ENCODE data around the gene TNRC6B.
"Not testable (repeated sequence)": the region's sequence is repeated elsewhere in the genome, so short reads cannot be mapped to it uniquely, and the experiment has no call there.

The TNRC6B gene

DNA sequence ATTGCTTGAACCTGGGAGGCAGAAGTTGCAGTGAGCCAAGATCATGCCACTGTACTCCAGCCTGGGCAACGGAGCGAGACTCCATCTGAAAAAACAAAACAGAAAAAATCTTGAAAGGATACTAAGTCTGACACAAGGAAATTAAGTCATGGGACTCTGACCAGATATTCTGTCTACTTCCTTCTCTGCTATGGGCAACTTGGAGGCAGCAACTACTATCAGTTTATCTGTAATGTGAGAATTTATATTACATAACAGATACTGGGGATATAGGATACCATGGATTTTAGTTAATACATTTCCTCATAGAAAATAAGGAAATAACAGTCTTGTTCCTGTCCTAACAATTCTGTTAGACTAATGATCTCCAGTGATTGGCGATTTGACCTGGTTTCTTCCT, 191.1 kb downstream of the TNRC6B start:
- TF ChIP-seq CTCF (IDR thresholded peaks at IDR 0.05; ENCODE audit: borderline replicate concordance, control extremely low read depth, extremely low read depth, insufficient read depth, missing control alignments) = no peak
- in situ Hi-C loops (cut with MboI; ENCODE audit: low sequenced_read_pairs, unreplicated experiment) = loop anchor here (25.0 kb wide), 1 partner anchor 832 kb away; the partner anchor contains the start of gene RPS19BP1
- no peak for DNase-seq (ENCODE audit: low spot score)

GRCh38 chr22:40374567-40374966, 196.8 kb downstream of the TNRC6B start:
- in situ Hi-C loops (cut with MboI; ENCODE audit: low sequenced_read_pairs, unreplicated experiment) = loop anchor here (25.0 kb wide), 1 partner anchor 837 kb away; the partner anchor contains the start of gene RPS19BP1
- no peak for TF ChIP-seq CTCF (IDR thresholded peaks at IDR 0.05; ENCODE audit: borderline replicate concordance, control extremely low read depth, extremely low read depth, insufficient read depth, missing control alignments)
- DNase-seq (ENCODE audit: low spot score) = no peak

- TF ChIP-seq CTCF (IDR thresholded peaks at IDR 0.05; ENCODE audit: borderline replicate concordance, control extremely low read depth, extremely low read depth, insufficient read depth, missing control alignments) = no peak
- no peak for DNase-seq (ENCODE audit: low spot score)
- in situ Hi-C loops (cut with MboI; ENCODE audit: low sequenced_read_pairs, unreplicated experiment) = no loop called here
Observed at GRCh38 chr22:40376149-40376548, 198.4 kb downstream of the TNRC6B start.

DNA sequence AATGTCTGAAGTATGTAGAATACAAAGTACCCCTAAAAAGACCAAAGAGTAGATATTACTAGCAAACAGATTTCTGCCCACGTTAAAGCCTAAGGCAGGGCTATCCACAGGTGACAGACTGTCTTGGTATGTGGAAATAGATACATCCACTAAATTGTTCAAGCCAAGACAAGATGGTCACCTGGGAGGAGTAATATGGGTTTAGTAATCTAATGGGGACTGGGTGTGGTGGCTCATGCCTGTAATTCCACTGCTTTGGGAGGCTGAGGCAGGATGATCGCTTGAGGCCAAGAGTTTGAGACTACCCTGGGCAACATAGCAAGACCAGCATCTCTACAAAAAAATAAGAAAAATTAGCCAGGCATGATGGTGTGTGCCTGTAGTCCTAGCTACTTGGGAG, 200.2 kb downstream of the TNRC6B start:
- DNase-seq (ENCODE audit: low spot score) = no peak
- in situ Hi-C loops (cut with MboI; ENCODE audit: low sequenced_read_pairs, unreplicated experiment) = no loop called here

GRCh38 chr22:40378448-40378847, 200.7 kb downstream of the TNRC6B start:
- DNase-seq (ENCODE audit: low spot score); in situ Hi-C loops (cut with MboI; ENCODE audit: low sequenced_read_pairs, unreplicated experiment): not testable (repeated sequence)

More for the DNA sequence above, 200.2 kb downstream of the TNRC6B start:
- TF ChIP-seq CTCF (IDR thresholded peaks at IDR 0.05; ENCODE audit: borderline replicate concordance, control extremely low read depth, extremely low read depth, insufficient read depth, missing control alignments) = no peak

GRCh38 chr22:40381461-40381860, 203.7 kb downstream of the TNRC6B start:
- no peak for DNase-seq (ENCODE audit: low spot score)
- TF ChIP-seq CTCF (IDR thresholded peaks at IDR 0.05; ENCODE audit: borderline replicate concordance, control extremely low read depth, extremely low read depth, insufficient read depth, missing control alignments) = no peak
- in situ Hi-C loops (cut with MboI; ENCODE audit: low sequenced_read_pairs, unreplicated experiment) = no loop called here

GRCh38 chr22:40383905-40384304, 206.2 kb downstream of the TNRC6B start:
- no peak for DNase-seq (ENCODE audit: low spot score)
- in situ Hi-C loops (cut with MboI; ENCODE audit: low sequenced_read_pairs, unreplicated experiment) = no loop called here
- TF ChIP-seq CTCF (IDR thresholded peaks at IDR 0.05; ENCODE audit: borderline replicate concordance, control extremely low read depth, extremely low read depth, insufficient read depth, missing control alignments) = no peak
